CD4-positive, CD25-positive, alpha-beta regulatory T cell (primary cell): Measurements from ENCODE around the gene PRELID3B. TPM values are rescaled to one million over a fixed set of nuclear protein-coding genes. Genes with fewer than 3 reads are reported as not detected.

ENCODE experiments used
- ATAC-seq, 2 donors: fragments of 150-1000 bp; cut with Tn5 transposase; one replicate each; pipeline ENCODE4 v1.10.0; 2021; ENCODE audit warnings: low read depth in 2 of 2, moderate number of reproducible peaks in 2 of 2, moderate library complexity in 1 of 2
- DNase-seq, 3 donors: peaks; one replicate each; pipeline versions ENCODE4 v3.0.0 to v3.0.0-alpha.2; 2012 to 2022; ENCODE audit warnings: mixed read lengths in 1 of 3
- H3K27ac ChIP-seq: one replicate; pipeline ENCODE4 v1.7.0; 2013; ENCODE audit warnings: mild to moderate bottlenecking, low read length; ENCODE audit not compliant: insufficient read depth, poor library complexity, severe bottlenecking
- H3K27me3 ChIP-seq: one replicate; pipeline ENCODE4 v1.7.0; 2013; ENCODE audit warnings: low read length; ENCODE audit not compliant: control insufficient read depth, insufficient read depth
- H3K36me3 ChIP-seq: one replicate; pipeline ENCODE4 v1.7.0; 2013; ENCODE audit warnings: mild to moderate bottlenecking, low read length, moderate library complexity; ENCODE audit not compliant: control insufficient read depth, insufficient read depth
- H3K4me1 ChIP-seq: 2 replicates; pipeline ENCODE4 v1.7.0; 2013; ENCODE audit warnings: mild to moderate bottlenecking, low read length; ENCODE audit not compliant: insufficient read depth, control insufficient read depth, poor library complexity, severe bottlenecking
- H3K4me3 ChIP-seq: one replicate; pipeline ENCODE4 v1.7.0; 2013; ENCODE audit warnings: low read depth, mild to moderate bottlenecking, low read length, moderate library complexity
- H3K9me3 ChIP-seq, 2 experiments: 1 replicate in 1 of 2; 2 replicates in 1 of 2; pipeline ENCODE4 v1.7.0; 2013; ENCODE audit warnings: low read length in 2 of 2, mild to moderate bottlenecking in 1 of 2, moderate library complexity in 1 of 2; ENCODE audit not compliant: control insufficient read depth in 2 of 2
- H3K27ac Mint-ChIP-seq, 3 donors: one replicate each; pipeline ENCODE4 v1.8.0; 2020 to 2022; ENCODE audit warnings: mild to moderate bottlenecking in 3 of 3, mixed read lengths in 3 of 3, moderate library complexity in 2 of 3
- H3K27me3 Mint-ChIP-seq: one replicate; pipeline ENCODE4 v1.8.0; 2022; ENCODE audit warnings: mild to moderate bottlenecking, mixed read lengths
- H3K36me3 Mint-ChIP-seq: one replicate; pipeline ENCODE4 v1.8.0; 2020; ENCODE audit warnings: mixed read lengths
- H3K4me1 Mint-ChIP-seq, 4 donors: one replicate each; pipeline ENCODE4 v1.8.0; 2020 to 2022; ENCODE audit warnings: mixed read lengths in 4 of 4, mild to moderate bottlenecking in 1 of 4
- H3K4me3 Mint-ChIP-seq, 4 donors: one replicate each; pipeline ENCODE4 v1.8.0; 2020 to 2022; ENCODE audit warnings: mild to moderate bottlenecking in 4 of 4, mixed read lengths in 4 of 4, moderate library complexity in 3 of 4
- H3K9me3 Mint-ChIP-seq, 7 donors: one replicate each; pipeline ENCODE4 v1.8.0; 2020 to 2022; ENCODE audit warnings: mixed read lengths in 7 of 7, mild to moderate bottlenecking in 3 of 7, moderate library complexity in 2 of 7
- polyA plus RNA-seq, 4 donors: library from polyadenylated mRNA; unstranded; fragments of 300-500 nt; fragmentation: Illumina TruSeq; gene quantifications; one replicate each; pipeline ENCODE4 v1.2.3, GENCODE V29; 2021
- total RNA-seq: library from RNA; stranded (reverse); gene quantifications from one replicate; pipeline ENCODE4 v1.2.3, GENCODE V29; 2022

PRELID3B gene
- total and polyA plus RNA-seq, 5 donors from 2014 or later = 33.8 to 50.4 (median 41.3) TPM

- H3K4me3 ChIP-seq = no peak overlapping the region
- Mint-ChIP-seq H3K27me3 (no peaks in the 10 kb centered on the region), H3K27ac (peak overlapping the region; percentile 68 to 93 (median 88)), H3K36me3 (no peaks in the 10 kb centered on the region), H3K4me1 (peaks cover 0 to 43% (median 30%) of the 10 kb centered on the region in 4 donors), H3K4me3 (peak overlapping the region in 2 of 4 donors; percentile 7 to 61), H3K9me3 (peaks cover 0 to 1% (median 0%) of the 10 kb centered on the region in 7 donors)
- H3K4me1 ChIP-seq = peaks cover 33% of the 10 kb centered on the region
- no peaks in the 10 kb centered on the region for H3K9me3 ChIP-seq
- H3K36me3 ChIP-seq = peaks cover 6% of the 10 kb centered on the region
- no peaks in the 10 kb centered on the region for H3K27me3 ChIP-seq
- no peak for ATAC-seq
- H3K27ac ChIP-seq = no peak overlapping the region
- no peak for DNase-seq
Measured at GRCh38 chr20:59002874-59003399, 39.6 kb downstream of the PRELID3B start.

GRCh38 chr20:59002388-59002787 lies 40.2 kb downstream of the PRELID3B start:
- H3K4me1 ChIP-seq = peaks cover 31% of the 10 kb centered on the region
- H3K27ac ChIP-seq = no peak overlapping the region
- peaks cover 12% of the 10 kb centered on the region for H3K36me3 ChIP-seq
- Mint-ChIP-seq H3K36me3 (peaks cover 5% of the 10 kb centered on the region), H3K9me3 (peaks cover 0 to 1% (median 0%) of the 10 kb centered on the region in 7 donors), H3K27ac (peak overlapping the region; percentile 68 to 93 (median 87)), H3K27me3 (no peaks in the 10 kb centered on the region), H3K4me1 (peaks cover 0 to 41% (median 30%) of the 10 kb centered on the region in 4 donors), H3K4me3 (peak overlapping the region in 1 of 4 donors; percentile 61)
- DNase-seq (no peak), ATAC-seq (no peak)
- H3K4me3 ChIP-seq = no peak overlapping the region
- no peaks in the 10 kb centered on the region for H3K27me3 ChIP-seq
- no peaks in the 10 kb centered on the region for H3K9me3 ChIP-seq

- DNase-seq (no peak), ATAC-seq (no peak)
- Histone ChIP-seq H3K27me3 (no peaks in the 10 kb centered on the region), H3K36me3 (peaks cover 17% of the 10 kb centered on the region), H3K27ac (no peak overlapping the region), H3K4me3 (no peak overlapping the region), H3K4me1 (peaks cover 27% of the 10 kb centered on the region), H3K9me3 (no peaks in the 10 kb centered on the region)
- H3K4me3 Mint-ChIP-seq = no peak overlapping the region
- peaks cover 0 to 41% (median 30%) of the 10 kb centered on the region in 4 donors for H3K4me1 Mint-ChIP-seq
- H3K9me3 Mint-ChIP-seq = peaks cover 0 to 1% (median 0%) of the 10 kb centered on the region in 7 donors
- H3K27me3 Mint-ChIP-seq = no peaks in the 10 kb centered on the region
- peaks cover 10% of the 10 kb centered on the region for H3K36me3 Mint-ChIP-seq
- H3K27ac Mint-ChIP-seq = peak overlapping the region in 1 of 3 donors; percentile 14
Measured at GRCh38 chr20:59001449-59002171, 41.0 kb downstream of the PRELID3B start.

- Mint-ChIP-seq H3K9me3 (peaks cover 0 to 1% (median 0%) of the 10 kb centered on the region in 7 donors), H3K4me1 (peaks cover 0 to 39% (median 29%) of the 10 kb centered on the region in 4 donors), H3K4me3 (no peak overlapping the region), H3K27ac (peak overlapping the region in 1 of 3 donors; percentile 20), H3K36me3 (peaks cover 14% of the 10 kb centered on the region), H3K27me3 (no peaks in the 10 kb centered on the region)
- Histone ChIP-seq H3K27ac (no peak overlapping the region), H3K27me3 (no peaks in the 10 kb centered on the region), H3K4me3 (no peak overlapping the region), H3K36me3 (peaks cover 22% of the 10 kb centered on the region), H3K4me1 (peaks cover 21% of the 10 kb centered on the region), H3K9me3 (no peaks in the 10 kb centered on the region)
- no peak for ATAC-seq
- DNase-seq = no peak
Measured at GRCh38 chr20:59001068-59001448, 41.5 kb downstream of the PRELID3B start.

- H3K36me3 ChIP-seq = peaks cover 28% of the 10 kb centered on the region
Measured at GRCh38 chr20:59000326-59000725, 42.3 kb downstream of the PRELID3B start.

GRCh38 chr20:58998656-58999055 lies 43.9 kb downstream of the PRELID3B start:
- Mint-ChIP-seq H3K27me3 (no peaks in the 10 kb centered on the region), H3K4me3 (no peak overlapping the region), H3K36me3 (peaks cover 23% of the 10 kb centered on the region), H3K4me1 (peaks cover 0 to 35% (median 14%) of the 10 kb centered on the region in 4 donors), H3K27ac (no peak overlapping the region), H3K9me3 (no peaks in the 10 kb centered on the region)
- Histone ChIP-seq H3K27ac (no peak overlapping the region), H3K36me3 (peaks cover 42% of the 10 kb centered on the region), H3K9me3 (no peaks in the 10 kb centered on the region), H3K4me3 (no peak overlapping the region), H3K27me3 (no peaks in the 10 kb centered on the region), H3K4me1 (no peaks in the 10 kb centered on the region)
- no peak for DNase-seq
- no peak for ATAC-seq

More at GRCh38 chr20:59000326-59000725, 42.3 kb downstream of the PRELID3B start:
- no peaks in the 10 kb centered on the region for H3K27me3 ChIP-seq
- peaks cover 14% of the 10 kb centered on the region for H3K4me1 ChIP-seq
- ATAC-seq (no peak), DNase-seq (no peak)
- H3K36me3 Mint-ChIP-seq = peaks cover 20% of the 10 kb centered on the region
- H3K4me3 Mint-ChIP-seq = no peak overlapping the region
- no peak overlapping the region for H3K4me3 ChIP-seq
- no peak overlapping the region for H3K27ac ChIP-seq
- peaks cover 0 to 37% (median 27%) of the 10 kb centered on the region in 4 donors for H3K4me1 Mint-ChIP-seq
- H3K9me3 Mint-ChIP-seq = peaks cover 0 to 1% (median 0%) of the 10 kb centered on the region in 7 donors
- no peaks in the 10 kb centered on the region for H3K27me3 Mint-ChIP-seq
- no peaks in the 10 kb centered on the region for H3K9me3 ChIP-seq
- H3K27ac Mint-ChIP-seq = no peak overlapping the region

- H3K9me3 ChIP-seq = no peaks in the 10 kb centered on the region
- H3K27me3 ChIP-seq = no peaks in the 10 kb centered on the region
- DNase-seq (no peak), ATAC-seq (no peak)
- Mint-ChIP-seq H3K27ac (peak overlapping the region in 1 of 3 donors; percentile 10), H3K9me3 (no peaks in the 10 kb centered on the region), H3K4me3 (no peak overlapping the region), H3K36me3 (peaks cover 29% of the 10 kb centered on the region), H3K4me1 (peaks cover 0 to 24% (median 6%) of the 10 kb centered on the region in 4 donors), H3K27me3 (no peaks in the 10 kb centered on the region)
- H3K4me1 ChIP-seq = no peaks in the 10 kb centered on the region
- peaks cover 56% of the 10 kb centered on the region for H3K36me3 ChIP-seq
- H3K4me3 ChIP-seq = no peak overlapping the region
- H3K27ac ChIP-seq = no peak overlapping the region
Measured at GRCh38 chr20:58997141-58997770, 45.3 kb downstream of the PRELID3B start.
